Measurements from ENCODE around the gene HBG1. TPM values are rescaled to one million over a fixed set of nuclear protein-coding genes. Genes with fewer than 3 reads are reported as not detected.
"Not testable (repeated sequence)": the region's sequence is repeated elsewhere in the genome, so short reads cannot be mapped to it uniquely, and the experiment has no call there.

HBG1 gene
- total and polyA plus RNA-seq, 9 donors = 3.7 TPM; not detected in 8

DNA sequence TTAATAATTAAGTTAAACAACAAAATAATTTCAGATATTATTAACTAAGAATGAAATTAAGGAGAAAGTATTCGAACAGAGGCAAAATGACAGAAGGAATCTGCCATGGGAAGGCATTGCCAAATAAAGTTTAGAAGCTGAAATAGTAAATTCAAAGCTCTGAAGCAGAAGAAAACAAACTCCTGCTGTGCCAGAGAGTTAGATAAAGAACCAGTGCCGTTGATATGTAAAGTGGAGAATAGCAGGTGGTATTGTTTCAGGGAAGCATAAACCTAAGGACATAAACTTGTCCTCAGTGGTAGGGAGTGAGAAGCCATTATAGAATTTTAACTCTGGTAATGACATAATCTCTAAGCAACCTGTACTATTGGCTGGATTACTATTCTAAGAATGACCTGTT is 7.6 kb upstream of the HBG1 start:
- TF ChIP-seq, protein P1, sequence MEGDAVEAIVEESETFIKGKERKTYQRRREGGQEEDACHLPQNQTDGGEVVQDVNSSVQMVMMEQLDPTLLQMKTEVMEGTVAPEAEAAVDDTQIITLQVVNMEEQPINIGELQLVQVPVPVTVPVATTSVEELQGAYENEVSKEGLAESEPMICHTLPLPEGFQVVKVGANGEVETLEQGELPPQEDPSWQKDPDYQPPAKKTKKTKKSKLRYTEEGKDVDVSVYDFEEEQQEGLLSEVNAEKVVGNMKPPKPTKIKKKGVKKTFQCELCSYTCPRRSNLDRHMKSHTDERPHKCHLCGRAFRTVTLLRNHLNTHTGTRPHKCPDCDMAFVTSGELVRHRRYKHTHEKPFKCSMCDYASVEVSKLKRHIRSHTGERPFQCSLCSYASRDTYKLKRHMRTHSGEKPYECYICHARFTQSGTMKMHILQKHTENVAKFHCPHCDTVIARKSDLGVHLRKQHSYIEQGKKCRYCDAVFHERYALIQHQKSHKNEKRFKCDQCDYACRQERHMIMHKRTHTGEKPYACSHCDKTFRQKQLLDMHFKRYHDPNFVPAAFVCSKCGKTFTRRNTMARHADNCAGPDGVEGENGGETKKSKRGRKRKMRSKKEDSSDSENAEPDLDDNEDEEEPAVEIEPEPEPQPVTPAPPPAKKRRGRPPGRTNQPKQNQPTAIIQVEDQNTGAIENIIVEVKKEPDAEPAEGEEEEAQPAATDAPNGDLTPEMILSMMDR (IDR thresholded peaks at IDR 0.05) = no peak
- TF ChIP-seq POLR2A (IDR thresholded peaks at IDR 0.05) (no peak), EP300 (IDR thresholded peaks at IDR 0.05) (no peak)
- intact Hi-C loops (cut with DNase I) = no loop called here
- no peak overlapping the region for H3K4me3 ChIP-seq
- WGBS, 3 donors = 16 to 27% (median 19%) methylated on average over 2 of the region's 2 CpGs
- no peaks in the 10 kb centered on the region for H3K9me3 ChIP-seq
- no peaks in the 10 kb centered on the region for H3K27me3 ChIP-seq
- H3K36me3 ChIP-seq = no peaks in the 10 kb centered on the region
- H3K4me1 ChIP-seq (ENCODE audit: insufficient read depth) = no peaks in the 10 kb centered on the region
- no peak for DNase-seq
- no peak overlapping the region for H3K27ac ChIP-seq

DNA sequence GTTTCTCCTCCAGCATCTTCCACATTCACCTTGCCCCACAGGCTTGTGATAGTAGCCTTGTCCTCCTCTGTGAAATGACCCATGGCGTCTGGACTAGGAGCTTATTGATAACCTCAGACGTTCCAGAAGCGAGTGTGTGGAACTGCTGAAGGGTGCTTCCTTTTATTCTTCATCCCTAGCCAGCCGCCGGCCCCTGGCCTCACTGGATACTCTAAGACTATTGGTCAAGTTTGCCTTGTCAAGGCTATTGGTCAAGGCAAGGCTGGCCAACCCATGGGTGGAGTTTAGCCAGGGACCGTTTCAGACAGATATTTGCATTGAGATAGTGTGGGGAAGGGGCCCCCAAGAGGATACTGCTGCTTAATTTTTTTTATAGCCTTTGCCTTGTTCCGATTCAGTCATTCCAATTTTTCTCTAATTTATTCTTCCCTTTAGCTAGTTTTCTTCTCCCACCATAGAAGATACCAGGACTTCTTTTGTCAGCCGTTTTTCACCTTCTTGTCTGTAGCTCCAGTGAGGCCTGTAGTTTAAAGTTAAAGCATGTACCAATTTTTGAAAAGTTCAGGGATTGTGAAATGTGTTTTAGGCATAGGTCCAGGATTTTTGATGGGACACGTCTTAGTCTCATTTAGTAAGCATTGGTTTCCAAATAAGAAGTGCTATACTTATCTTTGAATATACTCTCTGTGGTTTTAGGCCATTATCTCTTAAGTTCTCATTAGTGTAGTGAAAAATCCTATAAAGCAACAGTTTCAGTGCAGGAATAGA is 5.2 kb upstream of the HBG1 start, which contains the start of gene HBG2:
Gene HBG2 (minus strand): TSS at position 136 of the 768 bp plus-strand sequence. CDS start 53 bp downstream, at position 83.
- H3K36me3 ChIP-seq; H3K27me3 ChIP-seq; intact Hi-C loops (cut with DNase I); H3K27ac ChIP-seq; DNase-seq; H3K9me3 ChIP-seq; H3K4me1 ChIP-seq (ENCODE audit: insufficient read depth); H3K4me3 ChIP-seq: not testable (repeated sequence)
- WGBS, 3 donors = 23 to 38% (median 25%) methylated on average over 4 of the region's 9 CpGs

DNA sequence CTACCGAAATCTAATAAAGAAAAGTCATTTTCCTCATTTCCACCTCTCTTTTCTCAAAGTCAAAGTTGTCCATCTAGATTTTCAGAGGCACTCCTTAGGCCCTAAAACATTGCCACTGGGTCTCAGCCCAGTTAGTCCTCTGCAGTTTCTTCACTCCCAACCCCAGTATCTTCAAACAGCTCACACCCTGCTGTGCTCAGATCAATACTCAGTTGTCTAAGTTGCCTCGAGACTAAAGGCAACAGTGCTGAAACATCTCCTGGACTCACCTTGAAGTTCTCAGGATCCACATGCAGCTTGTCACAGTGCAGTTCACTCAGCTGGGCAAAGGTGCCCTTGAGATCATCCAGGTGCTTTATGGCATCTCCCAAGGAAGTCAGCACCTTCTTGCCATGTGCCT is 4.4 kb upstream of the HBG1 start:
- H3K36me3 ChIP-seq; H3K27me3 ChIP-seq; intact Hi-C loops (cut with DNase I); DNase-seq; H3K4me3 ChIP-seq; H3K9me3 ChIP-seq; H3K27ac ChIP-seq; H3K4me1 ChIP-seq (ENCODE audit: insufficient read depth): not testable (repeated sequence)
- 77 to 85% (median 84%) methylated on average over 2 of the region's 2 CpGs for WGBS, 3 donors

DNA sequence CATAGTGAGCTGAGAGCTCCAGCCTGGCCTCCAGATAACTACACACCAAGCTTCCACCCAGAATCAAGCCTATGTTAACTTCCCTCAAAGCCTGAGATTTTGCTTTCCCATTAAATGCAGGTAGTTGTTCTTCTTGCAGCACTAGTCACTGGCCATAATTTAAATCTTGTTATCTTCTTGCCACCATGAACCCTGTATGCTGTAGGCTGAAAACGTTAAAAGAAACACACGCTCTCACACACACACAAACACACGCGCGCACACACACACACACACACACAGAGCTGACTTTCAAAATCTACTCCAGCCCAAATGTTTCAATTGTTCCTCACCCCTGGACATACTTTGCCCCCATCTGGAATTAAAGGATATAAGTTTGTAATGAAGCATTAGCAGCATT is 3.8 kb upstream of the HBG1 start:
- 43 to 84% (median 50%) methylated on average over 5 of the region's 5 CpGs for WGBS, 3 donors
- H3K4me3 ChIP-seq; H3K4me1 ChIP-seq (ENCODE audit: insufficient read depth); H3K9me3 ChIP-seq; DNase-seq; H3K27ac ChIP-seq; intact Hi-C loops (cut with DNase I); H3K27me3 ChIP-seq; H3K36me3 ChIP-seq: not testable (repeated sequence)

DNA sequence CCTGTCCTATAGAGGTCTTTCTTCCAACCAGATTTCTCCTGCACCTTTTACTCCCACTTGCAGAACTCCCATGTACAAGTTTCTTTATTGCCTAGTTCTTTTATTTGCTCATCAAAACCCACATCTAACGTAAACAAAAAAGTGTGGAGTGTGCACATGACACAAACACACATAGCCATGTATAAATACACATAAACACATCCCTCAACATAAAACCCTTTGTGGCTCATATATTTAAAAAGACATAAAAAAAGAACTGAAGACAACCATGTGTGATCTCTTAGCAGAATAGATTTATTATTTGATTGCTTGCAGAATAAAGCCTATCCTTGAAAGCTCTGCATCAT is 3.2 kb upstream of the HBG1 start:
- H3K9me3 ChIP-seq = no peaks in the 10 kb centered on the region
- DNase-seq = no peak
- no peaks in the 10 kb centered on the region for H3K27me3 ChIP-seq
- WGBS, 3 donors = 46 to 57% (median 54%) methylated on average over 1 of the region's 1 CpG
- H3K36me3 ChIP-seq = no peaks in the 10 kb centered on the region
- H3K27ac ChIP-seq = no peak overlapping the region
- intact Hi-C loops (cut with DNase I) = no loop called here
- no peaks in the 10 kb centered on the region for H3K4me1 ChIP-seq (ENCODE audit: insufficient read depth)
- TF ChIP-seq, protein P1 (IDR thresholded peaks at IDR 0.05) = no peak
- TF ChIP-seq POLR2A (IDR thresholded peaks at IDR 0.05) (no peak), EP300 (IDR thresholded peaks at IDR 0.05) (no peak)
- no peak overlapping the region for H3K4me3 ChIP-seq

DNA sequence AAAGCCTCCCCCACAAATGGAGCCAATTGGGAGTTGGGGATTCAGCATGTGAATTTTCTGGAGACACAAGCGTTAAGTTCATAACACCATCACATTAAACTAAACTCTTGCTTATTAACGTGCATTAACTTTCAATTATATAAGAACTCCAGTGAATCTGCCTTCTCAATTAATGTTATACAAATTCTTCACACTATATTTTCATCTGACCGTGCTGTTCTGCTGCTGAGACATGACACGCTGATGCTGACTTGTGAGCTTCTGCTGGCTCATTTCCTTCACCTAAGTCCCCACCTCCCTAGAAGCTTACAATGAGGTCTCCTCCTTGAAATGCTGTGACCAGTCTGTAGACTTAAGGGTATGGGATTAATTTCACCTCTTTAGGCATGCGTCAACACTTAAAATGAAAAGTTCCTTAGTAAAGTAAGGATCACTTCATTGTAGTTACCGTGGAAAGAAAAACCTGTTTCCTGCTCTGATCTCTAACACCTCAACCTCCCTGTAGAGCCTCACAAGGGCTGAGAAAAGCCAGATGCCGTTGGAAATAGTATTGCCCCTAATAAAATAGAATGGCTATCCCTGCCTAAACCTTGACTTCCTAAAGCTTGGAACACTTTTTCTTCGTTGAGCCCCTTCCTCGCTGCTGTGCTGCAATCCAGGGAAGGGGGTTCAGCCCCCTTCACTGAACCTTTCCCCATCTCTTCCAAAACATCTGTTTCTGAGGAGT is 2.7 kb upstream of the HBG1 start:
- Histone ChIP-seq H3K4me1 (ENCODE audit: insufficient read depth) (no peaks in the 10 kb centered on the region), H3K9me3 (no peaks in the 10 kb centered on the region), H3K27ac (no peak overlapping the region), H3K27me3 (no peaks in the 10 kb centered on the region), H3K36me3 (no peaks in the 10 kb centered on the region), H3K4me3 (no peak overlapping the region)
- no peak for DNase-seq
- intact Hi-C loops (cut with DNase I) = no loop called here
- 47 to 50% (median 49%) methylated on average over 9 of the region's 9 CpGs for WGBS, 3 donors
- TF ChIP-seq, protein P1 (IDR thresholded peaks at IDR 0.05) = no peak
- TF ChIP-seq EP300 (IDR thresholded peaks at IDR 0.05) (no peak), POLR2A (IDR thresholded peaks at IDR 0.05) (no peak)
